PC-3 (cell line): ENCODE measurements around the gene TEX12. TPM values are rescaled to one million over a fixed set of nuclear protein-coding genes. Genes with fewer than 3 reads are reported as not detected.
"Not testable (repeated sequence)": the region's sequence is repeated elsewhere in the genome, so short reads cannot be mapped to it uniquely, and the experiment has no call there.

Source experiments
- ATAC-seq: fragments of 200-7000 bp; cut with Tn5 transposase; 2 replicates; pipeline ENCODE4 v1.9.1; 2020; ENCODE audit warnings: mild to moderate bottlenecking, moderate library complexity
- BruUV-seq: library from RNA; stranded (reverse); fragments of 400-500 nt; replicated peaks from 2 replicates; lab custom pipeline; 2021; lab: Mats Ljungman, UMichigan
- CTCF ChIA-PET: fragments of 300-600 bp; sonication (Branson Sonifier 250); formaldehyde crosslinking; loops from one replicate; lab custom pipeline; 2022; ENCODE audit warnings: antibody characterized with exemption; lab: Charles Lee
- POLR2A ChIA-PET: fragments of 300-600 bp; sonication (Branson Sonifier 250); formaldehyde crosslinking; loops from one replicate; lab custom pipeline; 2022; ENCODE audit warnings: antibody characterized with exemption; ENCODE audit not compliant: unreplicated experiment; lab: Charles Lee
- DNase-seq: peaks from one replicate; pipeline ENCODE4 v3.0.0-alpha.2; 2015
- H2AFZ ChIP-seq: fragments of 300-600 bp; sonication (generic); 2 replicates; pipeline ENCODE4 v1.6.0; 2016; ENCODE audit warnings: antibody characterized with exemption, low read length
- H3F3A ChIP-seq: fragments of 300-600 bp; sonication (generic); one replicate; pipeline ENCODE4 v1.6.0; 2017; ENCODE audit warnings: antibody characterized with exemption, low read length, control low read depth, mild to moderate bottlenecking; ENCODE audit not compliant: unreplicated experiment
- H3K27ac ChIP-seq: fragments of 300-600 bp; sonication (generic); 2 replicates; pipeline ENCODE4 v1.5.1; 2016; ENCODE audit warnings: mild to moderate bottlenecking, low read length
- H3K27me3 ChIP-seq: fragments of 300-600 bp; sonication (generic); 2 replicates; pipeline ENCODE4 v1.6.1; 2016; ENCODE audit warnings: low read length, mixed read lengths
- H3K36me3 ChIP-seq: fragments of 300-600 bp; sonication (generic); 2 replicates; pipeline ENCODE4 v1.6.1; 2016; ENCODE audit warnings: low read depth, mixed run types, low read length, mixed read lengths
- H3K4me1 ChIP-seq: fragments of 300-600 bp; sonication (generic); 2 replicates; pipeline ENCODE4 v1.5.1; 2016; ENCODE audit warnings: low read length; ENCODE audit not compliant: insufficient read depth
- H3K4me2 ChIP-seq: fragments of 300-600 bp; sonication (generic); 2 replicates; pipeline ENCODE4 v1.6.0; 2016; ENCODE audit warnings: low read length
- H3K4me3 ChIP-seq: fragments of 300-600 bp; sonication (generic); 2 replicates; pipeline ENCODE4 v1.5.1; 2016; ENCODE audit warnings: mild to moderate bottlenecking, low read length, mixed read lengths
- H3K79me2 ChIP-seq: fragments of 300-600 bp; sonication (generic); 2 replicates; pipeline ENCODE4 v1.6.1; 2017; ENCODE audit warnings: low read length, mixed read lengths
- H3K9ac ChIP-seq: fragments of 300-600 bp; sonication (generic); 2 replicates; pipeline ENCODE4 v1.6.0; 2016; ENCODE audit warnings: mild to moderate bottlenecking, low read length
- H3K9me2 ChIP-seq: fragments of 300-600 bp; sonication (generic); replicated peaks from 2 replicates; pipeline ENCODE4 v1.6.1; 2016; ENCODE audit warnings: mixed run types, low read length, mixed read lengths
- H3K9me3 ChIP-seq: fragments of 300-600 bp; sonication (generic); 2 replicates; pipeline ENCODE4 v1.6.1; 2016; ENCODE audit warnings: low read length, mixed read lengths
- H4K20me1 ChIP-seq: fragments of 300-600 bp; sonication (generic); 2 replicates; pipeline ENCODE4 v1.6.1; 2016; ENCODE audit warnings: low read length, mixed read lengths
- EZH2 ChIP-seq: fragments of 300-600 bp; sonication (generic); IDR thresholded peaks from one replicate; pipeline ENCODE4 v1.6.1; 2017; ENCODE audit warnings: antibody characterized with exemption, mild to moderate bottlenecking, low read length; ENCODE audit not compliant: unreplicated experiment
- EZH2phosphoT487 ChIP-seq: fragments of 300-600 bp; sonication (generic); IDR thresholded peaks from 2 replicates; pipeline ENCODE4 v1.6.1; 2018; ENCODE audit warnings: mild to moderate bottlenecking, antibody characterized with exemption, low read length, borderline replicate concordance
- intact Hi-C: fragments of 100-400 bp; cut with micrococcal nuclease; formaldehyde crosslinking; loops from 2 replicates; pipeline ENCODE4 v1.9.0; 2023
- total RNA-seq: library from RNA; depleted of rRNA; stranded (reverse); fragments of >200 nt; gene quantifications from 2 replicates; pipeline ENCODE4 v1.2.3, GENCODE V29; 2014
- TF ChIP-seq, protein P1 (sequence below): fragments of 300-600 bp; sonication (generic); conservative IDR thresholded peaks from 2 replicates; pipeline ENCODE4 v1.5.1; 2017; ENCODE audit warnings: antibody characterized with exemption, low read depth, mild to moderate bottlenecking, low read length

Gene TEX12
- total RNA-seq, 1 experiment from 2014 or later, result not detected

DNA sequence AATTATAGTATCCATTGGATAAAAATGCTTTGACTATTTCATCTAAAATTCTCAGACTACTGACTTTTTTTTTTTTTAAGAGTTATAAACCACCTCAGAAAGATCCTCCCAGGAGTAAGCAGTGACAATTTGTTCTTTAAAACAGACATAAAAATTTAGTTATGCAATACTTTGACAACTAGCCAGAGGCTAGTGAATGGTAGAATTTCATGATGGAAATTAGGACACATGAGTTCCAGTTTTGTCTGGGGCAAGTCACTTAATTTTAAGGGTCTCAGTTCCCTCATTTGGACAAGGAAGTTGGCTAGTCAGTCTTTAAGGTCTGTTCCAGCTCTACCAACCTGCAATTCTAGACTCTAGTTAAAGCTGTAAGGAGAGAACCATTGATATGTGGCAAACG, 6.2 kb upstream of the TEX12 start:
- peak overlapping the region; percentile 23; the same call in 1 of the 2 replicates for H3K4me3 ChIP-seq
- peaks cover 61% of the 10 kb centered on the region for H3K79me2 ChIP-seq
- no peaks in the 10 kb centered on the region for H3K9me3 ChIP-seq
- POLR2A ChIA-PET, result no interaction called here
- intact Hi-C loops, result loop anchor here (5.0 kb wide), 1 partner anchor 66 kb away; the partner anchor contains the start of gene PTS
- peaks cover 8% of the 10 kb centered on the region; the same call in 1 of the 2 replicates for H3K36me3 ChIP-seq
- no TSS peak for BruUV-seq
- no peaks in the 10 kb centered on the region for H4K20me1 ChIP-seq
- no peak overlapping the region for H2AFZ ChIP-seq
- H3K9me2 ChIP-seq, result no peaks in the 10 kb centered on the region
- peaks cover 83% of the 10 kb centered on the region for H3K4me1 ChIP-seq
- H3K27ac ChIP-seq, result peak overlapping the region; percentile 95
- TF ChIP-seq EZH2 (no peak), EZH2phosphoT487 (no peak)
- TF ChIP-seq, protein P1, sequence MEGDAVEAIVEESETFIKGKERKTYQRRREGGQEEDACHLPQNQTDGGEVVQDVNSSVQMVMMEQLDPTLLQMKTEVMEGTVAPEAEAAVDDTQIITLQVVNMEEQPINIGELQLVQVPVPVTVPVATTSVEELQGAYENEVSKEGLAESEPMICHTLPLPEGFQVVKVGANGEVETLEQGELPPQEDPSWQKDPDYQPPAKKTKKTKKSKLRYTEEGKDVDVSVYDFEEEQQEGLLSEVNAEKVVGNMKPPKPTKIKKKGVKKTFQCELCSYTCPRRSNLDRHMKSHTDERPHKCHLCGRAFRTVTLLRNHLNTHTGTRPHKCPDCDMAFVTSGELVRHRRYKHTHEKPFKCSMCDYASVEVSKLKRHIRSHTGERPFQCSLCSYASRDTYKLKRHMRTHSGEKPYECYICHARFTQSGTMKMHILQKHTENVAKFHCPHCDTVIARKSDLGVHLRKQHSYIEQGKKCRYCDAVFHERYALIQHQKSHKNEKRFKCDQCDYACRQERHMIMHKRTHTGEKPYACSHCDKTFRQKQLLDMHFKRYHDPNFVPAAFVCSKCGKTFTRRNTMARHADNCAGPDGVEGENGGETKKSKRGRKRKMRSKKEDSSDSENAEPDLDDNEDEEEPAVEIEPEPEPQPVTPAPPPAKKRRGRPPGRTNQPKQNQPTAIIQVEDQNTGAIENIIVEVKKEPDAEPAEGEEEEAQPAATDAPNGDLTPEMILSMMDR, result no peak
- peak overlapping the region; percentile 88 for H3K4me2 ChIP-seq
- CTCF ChIA-PET, result no interaction called here
- no peak for ATAC-seq
- peaks cover 17% of the 10 kb centered on the region for H3F3A ChIP-seq
- H3K27me3 ChIP-seq, result no peaks in the 10 kb centered on the region
- H3K9ac ChIP-seq, result no peak overlapping the region
- no peak for DNase-seq

DNA sequence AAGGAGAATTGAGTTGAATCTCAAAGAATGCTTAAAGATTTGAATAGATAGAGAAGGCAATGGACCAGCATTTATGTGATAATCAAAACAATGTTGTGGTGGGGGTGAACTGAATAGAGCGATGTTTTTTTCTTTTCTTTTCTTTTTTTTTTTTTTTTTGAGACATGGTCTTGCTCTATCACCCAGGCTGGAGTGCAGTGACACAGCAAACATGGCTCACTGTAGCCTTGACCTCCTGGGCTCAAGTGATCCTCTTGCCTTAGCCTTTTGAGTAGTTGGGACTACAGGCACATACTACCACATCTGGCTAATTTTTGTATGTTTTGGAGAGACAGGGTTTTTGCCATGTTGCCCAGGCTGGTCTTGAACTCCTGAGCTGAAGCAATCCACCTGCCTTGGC, 5.0 kb upstream of the TEX12 start:
- peak overlapping the region; percentile 88 for H3K4me2 ChIP-seq
- intact Hi-C loops, result loop anchor here (5.0 kb wide), 1 partner anchor 65 kb away; the partner anchor contains the start of gene PTS
- CTCF ChIA-PET, H3K36me3 ChIP-seq, H3K9me3 ChIP-seq, H3K9me2 ChIP-seq, H3K27me3 ChIP-seq, BruUV-seq, ATAC-seq, POLR2A ChIA-PET, DNase-seq, H2AFZ ChIP-seq, H4K20me1 ChIP-seq: not testable (repeated sequence)
- peaks cover 73% of the 10 kb centered on the region for H3K4me1 ChIP-seq
- peak overlapping the region; percentile 73 for H3K4me3 ChIP-seq
- peaks cover 52% of the 10 kb centered on the region for H3K79me2 ChIP-seq
- H3K27ac ChIP-seq, result peak overlapping the region; percentile 95
- peak overlapping the region; percentile 82 for H3K9ac ChIP-seq
- H3F3A ChIP-seq, result peaks cover 17% of the 10 kb centered on the region

DNA sequence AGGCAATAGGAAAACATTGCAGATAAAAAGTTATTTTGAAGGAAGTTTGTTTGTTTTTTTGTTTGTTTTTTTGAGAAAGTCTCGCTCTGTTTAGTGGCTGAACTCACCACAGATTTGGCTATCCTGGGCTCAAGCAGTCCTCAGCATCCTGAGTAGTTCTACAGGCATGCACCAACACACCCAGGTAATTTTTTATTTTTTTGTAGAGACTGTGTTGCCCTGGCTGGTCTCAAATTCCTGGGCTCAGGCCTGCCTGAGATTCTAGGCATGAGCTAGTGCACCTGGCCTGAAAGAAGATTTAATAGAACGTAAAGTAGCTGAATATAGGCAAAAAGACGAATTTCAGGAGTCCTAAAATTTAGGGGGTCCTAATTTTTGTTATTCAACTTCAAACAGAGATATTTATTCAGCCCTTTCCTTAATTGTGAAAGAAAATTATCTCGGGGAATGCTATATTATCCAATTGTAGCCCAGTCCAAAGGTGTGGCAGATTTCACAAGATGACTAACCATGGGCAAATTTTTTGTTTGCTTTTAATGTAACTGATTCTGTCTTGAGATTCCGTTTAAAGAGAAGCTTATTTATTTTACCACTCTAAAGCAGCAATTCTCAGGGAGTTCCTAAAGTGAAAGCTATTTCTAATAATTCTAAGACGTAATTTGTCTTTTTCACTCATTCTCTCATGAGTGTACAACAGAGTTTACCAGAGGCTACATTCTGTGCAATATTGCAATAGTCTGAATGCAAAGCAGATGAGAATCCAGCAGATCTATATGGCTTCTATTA, 4.2 kb upstream of the TEX12 start:
- H3K4me2 ChIP-seq, result peak overlapping the region; percentile 88
- POLR2A ChIA-PET, result interaction anchor here (0.6 to 0.8 kb wide), 4 partner anchors 9 to 76 kb away, joined by 3 to 11 read pairs (median 4); partner anchors contain the start of genes SDHD and TIMM8B
- H3K36me3 ChIP-seq, result peaks cover 8% of the 10 kb centered on the region; the same call in 1 of the 2 replicates
- peak overlapping the region; percentile 82 for H3K9ac ChIP-seq
- 0 out of 2 replicates have a peak overlapping the region, but pooled peaks have one; percentile 19 for H2AFZ ChIP-seq
- peak; percentile 90 for DNase-seq
- no peaks in the 10 kb centered on the region for H3K9me2 ChIP-seq
- no peaks in the 10 kb centered on the region for H3K27me3 ChIP-seq
- no peaks in the 10 kb centered on the region for H3K9me3 ChIP-seq
- ATAC-seq, result peak; percentile 78
- intact Hi-C loops, result loop anchor here (1.0 to 5.0 kb wide), 2 partner anchors 43 to 64 kb away; partner anchors contain the start of gene PTS
- CTCF ChIA-PET, result interaction anchor here (0.5 to 0.9 kb wide), 4 partner anchors 12 to 155 kb away, joined by 3 read pairs; partner anchors contain the start of genes BCO2, SDHD and TIMM8B
- H4K20me1 ChIP-seq, result no peaks in the 10 kb centered on the region
- TF ChIP-seq EZH2, result no peak
- TF ChIP-seq, protein P1, result no peak
- no peak for TF ChIP-seq EZH2phosphoT487
- H3K4me3 ChIP-seq, result peak overlapping the region; percentile 73
- peaks cover 68% of the 10 kb centered on the region for H3K4me1 ChIP-seq
- H3K79me2 ChIP-seq, result peaks cover 52% of the 10 kb centered on the region
- peaks cover 17% of the 10 kb centered on the region for H3F3A ChIP-seq
- H3K27ac ChIP-seq, result peak overlapping the region; percentile 95
- no TSS peak for BruUV-seq
